Activated CD8-positive, alpha-beta memory T cell treated with anti-CD3 and anti-CD28 coated beads, Interleukin-2, amount 50 U/mL, for 24 hours (primary cell): ENCODE measurements around the gene EPB41L2.

Source experiments
- DNase-seq: peaks from one replicate; pipeline ENCODE4 v3.0.0-alpha.2; 2020; ENCODE audit errors: extremely low read depth

EPB41L2 gene

GRCh38 chr6:130978180-130978579 is 84.9 kb downstream of the EPB41L2 start:
- no peak for DNase-seq

GRCh38 chr6:130975325-130975724 is 87.7 kb downstream of the EPB41L2 start:
- no peak for DNase-seq

GRCh38 chr6:130973521-130974277 is 89.3 kb downstream of the EPB41L2 start:
- no peak for DNase-seq

GRCh38 chr6:130971504-130971903 is 91.5 kb downstream of the EPB41L2 start:
- DNase-seq: no peak

GRCh38 chr6:130970839-130971410 is 92.1 kb downstream of the EPB41L2 start:
- no peak for DNase-seq

- no peak for DNase-seq
Observed at GRCh38 chr6:130969791-130970491, 93.1 kb downstream of the EPB41L2 start.

- no peak for DNase-seq
Observed at GRCh38 chr6:130969166-130969565, 93.9 kb downstream of the EPB41L2 start.

- no peak for DNase-seq
Observed at GRCh38 chr6:130968476-130968875, 94.6 kb downstream of the EPB41L2 start.

- no peak for DNase-seq
Observed at GRCh38 chr6:130967502-130968445, 95.3 kb downstream of the EPB41L2 start.

- DNase-seq: no peak
Observed at GRCh38 chr6:130966344-130966980, 96.6 kb downstream of the EPB41L2 start.

GRCh38 chr6:130965656-130966055 is 97.4 kb downstream of the EPB41L2 start:
- no peak for DNase-seq

GRCh38 chr6:130964808-130965604 is 98.0 kb downstream of the EPB41L2 start:
- DNase-seq: no peak

- no peak for DNase-seq
Observed at GRCh38 chr6:130964289-130964688, 98.8 kb downstream of the EPB41L2 start.

GRCh38 chr6:130962966-130963365 is 100.1 kb downstream of the EPB41L2 start:
- no peak for DNase-seq

- no peak for DNase-seq
Observed at GRCh38 chr6:130961148-130961547, 101.9 kb downstream of the EPB41L2 start.

GRCh38 chr6:130959951-130960350 is 103.1 kb downstream of the EPB41L2 start:
- DNase-seq: no peak

- DNase-seq: no peak
Observed at GRCh38 chr6:130958468-130958867, 104.6 kb downstream of the EPB41L2 start.

- no peak for DNase-seq
Observed at GRCh38 chr6:130955755-130956154, 107.3 kb downstream of the EPB41L2 start.

- DNase-seq: no peak
Observed at GRCh38 chr6:130949553-130949952, 113.5 kb downstream of the EPB41L2 start.

- DNase-seq: no peak
Observed at GRCh38 chr6:130947464-130947863, 115.6 kb downstream of the EPB41L2 start.
